NB4 (cell line): ENCODE data around the gene ADGRG6.

Experiments
- POLR2A ChIP-seq: IDR thresholded peaks from 2 replicates; pipeline ENCODE4 v1.6.1; 2011; ENCODE audit warnings: mild to moderate bottlenecking; ENCODE audit not compliant: insufficient read length; ENCODE audit errors: extremely low read depth
- TF ChIP-seq, protein P1 (sequence below): IDR thresholded peaks from one replicate; pipeline ENCODE4 v1.5.1; 2012; ENCODE audit warnings: low read depth, low read length
- TF ChIP-seq, protein P2 (sequence below): IDR thresholded peaks from 2 replicates; pipeline ENCODE4 v1.6.1; 2011; ENCODE audit warnings: low read depth, low read length

DNA sequence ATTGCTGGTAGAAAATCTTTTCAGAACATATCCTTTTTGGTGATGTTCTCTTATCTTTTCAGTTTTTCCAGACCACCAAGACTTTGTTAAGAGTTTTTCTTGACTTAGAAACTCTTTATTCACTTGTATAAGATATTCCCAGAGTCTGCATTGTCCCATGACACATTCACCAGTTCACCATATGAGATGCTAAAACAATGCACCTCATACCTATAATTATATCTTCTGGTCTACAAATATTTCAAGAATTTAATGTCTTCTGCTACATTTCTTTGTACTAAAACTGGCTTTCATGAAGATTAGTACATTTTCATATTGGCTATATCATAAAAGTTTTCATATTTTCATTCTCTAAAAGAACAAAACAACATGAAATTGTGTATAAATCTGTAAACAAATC, 111.3 kb downstream of the ADGRG6 start:
- TF ChIP-seq, protein P1, sequence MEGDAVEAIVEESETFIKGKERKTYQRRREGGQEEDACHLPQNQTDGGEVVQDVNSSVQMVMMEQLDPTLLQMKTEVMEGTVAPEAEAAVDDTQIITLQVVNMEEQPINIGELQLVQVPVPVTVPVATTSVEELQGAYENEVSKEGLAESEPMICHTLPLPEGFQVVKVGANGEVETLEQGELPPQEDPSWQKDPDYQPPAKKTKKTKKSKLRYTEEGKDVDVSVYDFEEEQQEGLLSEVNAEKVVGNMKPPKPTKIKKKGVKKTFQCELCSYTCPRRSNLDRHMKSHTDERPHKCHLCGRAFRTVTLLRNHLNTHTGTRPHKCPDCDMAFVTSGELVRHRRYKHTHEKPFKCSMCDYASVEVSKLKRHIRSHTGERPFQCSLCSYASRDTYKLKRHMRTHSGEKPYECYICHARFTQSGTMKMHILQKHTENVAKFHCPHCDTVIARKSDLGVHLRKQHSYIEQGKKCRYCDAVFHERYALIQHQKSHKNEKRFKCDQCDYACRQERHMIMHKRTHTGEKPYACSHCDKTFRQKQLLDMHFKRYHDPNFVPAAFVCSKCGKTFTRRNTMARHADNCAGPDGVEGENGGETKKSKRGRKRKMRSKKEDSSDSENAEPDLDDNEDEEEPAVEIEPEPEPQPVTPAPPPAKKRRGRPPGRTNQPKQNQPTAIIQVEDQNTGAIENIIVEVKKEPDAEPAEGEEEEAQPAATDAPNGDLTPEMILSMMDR: no peak
- no peak for TF ChIP-seq POLR2A
- TF ChIP-seq, protein P2, sequence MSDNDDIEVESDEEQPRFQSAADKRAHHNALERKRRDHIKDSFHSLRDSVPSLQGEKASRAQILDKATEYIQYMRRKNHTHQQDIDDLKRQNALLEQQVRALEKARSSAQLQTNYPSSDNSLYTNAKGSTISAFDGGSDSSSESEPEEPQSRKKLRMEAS: no peak
